ENCODE data around the gene SHISA9.

SHISA9 gene

GRCh38 chr16:13113741-13114140, 212.3 kb downstream of the SHISA9 start:
- no peak overlapping the region for H3K4me3 ChIP-seq
- DNase-seq (ENCODE audit: low spot score), result no peak

DNA sequence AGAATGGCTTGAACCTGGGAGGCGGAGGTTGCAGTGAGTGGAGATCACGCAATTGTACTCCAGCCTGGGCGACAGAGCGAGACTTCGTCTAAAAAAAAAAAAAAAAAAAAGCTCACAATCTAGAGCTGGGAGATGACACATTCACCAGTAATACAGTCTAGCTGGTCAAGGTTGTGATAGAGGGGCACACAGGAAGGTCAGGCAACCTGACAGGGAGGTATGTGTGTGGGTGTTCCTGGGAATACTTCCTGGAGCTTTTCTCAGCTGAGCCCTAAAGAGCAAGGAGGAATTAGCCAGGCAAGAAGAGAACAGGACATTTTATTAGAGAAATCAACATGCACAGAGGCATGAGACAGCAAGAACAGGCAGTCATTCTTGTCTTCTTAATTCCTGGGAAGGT, 216.7 kb downstream of the SHISA9 start:
- no peak for DNase-seq (ENCODE audit: low spot score)
- no peak overlapping the region for H3K4me3 ChIP-seq
- no peak for TF ChIP-seq CTCF (IDR thresholded peaks at IDR 0.05)
- no peak overlapping the region for H3K27ac ChIP-seq

More at GRCh38 chr16:13113741-13114140, 212.3 kb downstream of the SHISA9 start:
- no peak for TF ChIP-seq CTCF (IDR thresholded peaks at IDR 0.05)
- no peak overlapping the region for H3K27ac ChIP-seq

GRCh38 chr16:13120091-13120490, 218.7 kb downstream of the SHISA9 start:
- no peak for DNase-seq (ENCODE audit: low spot score)
- H3K4me3 ChIP-seq, result no peak overlapping the region
- TF ChIP-seq CTCF (IDR thresholded peaks at IDR 0.05), result no peak

GRCh38 chr16:13120557-13120956, 219.2 kb downstream of the SHISA9 start:
- DNase-seq (ENCODE audit: low spot score), result no peak
- no peak overlapping the region for H3K27ac ChIP-seq

More at GRCh38 chr16:13120091-13120490, 218.7 kb downstream of the SHISA9 start:
- H3K27ac ChIP-seq, result no peak overlapping the region

GRCh38 chr16:13123991-13124390, 222.6 kb downstream of the SHISA9 start:
- TF ChIP-seq CTCF (IDR thresholded peaks at IDR 0.05), result no peak
- DNase-seq (ENCODE audit: low spot score), result no peak
- Histone ChIP-seq H3K27ac (no peak overlapping the region), H3K4me3 (no peak overlapping the region)

More at GRCh38 chr16:13120557-13120956, 219.2 kb downstream of the SHISA9 start:
- no peak for TF ChIP-seq CTCF (IDR thresholded peaks at IDR 0.05)
- H3K4me3 ChIP-seq, result no peak overlapping the region

- Histone ChIP-seq H3K4me3 (no peak overlapping the region), H3K27ac (no peak overlapping the region)
- TF ChIP-seq CTCF (IDR thresholded peaks at IDR 0.05), result no peak
- DNase-seq (ENCODE audit: low spot score), result no peak
These were observed 225.7 kb downstream of the SHISA9 start for GRCh38 chr16:13127144-13127543.

GRCh38 chr16:13130586-13130985, 229.2 kb downstream of the SHISA9 start:
- no peak for TF ChIP-seq CTCF (IDR thresholded peaks at IDR 0.05)
- no peak for DNase-seq (ENCODE audit: low spot score)
- no peak overlapping the region for H3K27ac ChIP-seq
- no peak overlapping the region for H3K4me3 ChIP-seq
